Measurements from ENCODE around the gene SELENON.
A peak's percentile ranks its signal among the peaks of the same experiment; 100 is the strongest.
"Not testable (repeated sequence)": the region's sequence is repeated elsewhere in the genome, so short reads cannot be mapped to it uniquely, and the experiment has no call there.

Gene SELENON

GRCh38 chr1:25831569-25832196, 31.7 kb downstream of the SELENON start:
- DNase-seq (ENCODE audit: low read depth), result no peak

- no peak for DNase-seq (ENCODE audit: low read depth)
Measured at GRCh38 chr1:25832336-25833037, 32.5 kb downstream of the SELENON start.

- DNase-seq (ENCODE audit: low read depth), result no peak
Measured at GRCh38 chr1:25833158-25833557, 33.2 kb downstream of the SELENON start.

- DNase-seq (ENCODE audit: low read depth), result no peak
Measured at GRCh38 chr1:25834894-25835293, 34.9 kb downstream of the SELENON start.

GRCh38 chr1:25836695-25837094, 36.7 kb downstream of the SELENON start:
- no peak for DNase-seq (ENCODE audit: low read depth)

GRCh38 chr1:25837262-25837875, 37.4 kb downstream of the SELENON start:
- DNase-seq (ENCODE audit: low read depth), result no peak

- not testable (repeated sequence) for DNase-seq (ENCODE audit: low read depth)
Measured at GRCh38 chr1:25839808-25840207, 39.8 kb downstream of the SELENON start.

- DNase-seq (ENCODE audit: low read depth), result no peak
Measured at GRCh38 chr1:25843483-25843882, 43.5 kb downstream of the SELENON start.

- no peak for DNase-seq (ENCODE audit: low read depth)
Measured at GRCh38 chr1:25844536-25845337, 44.7 kb downstream of the SELENON start.

GRCh38 chr1:25845664-25846063, 45.7 kb downstream of the SELENON start:
- DNase-seq (ENCODE audit: low read depth), result no peak

GRCh38 chr1:25847929-25848328, 47.9 kb downstream of the SELENON start:
- DNase-seq (ENCODE audit: low read depth), result no peak

GRCh38 chr1:25848531-25848930, 48.5 kb downstream of the SELENON start:
- DNase-seq (ENCODE audit: low read depth), result no peak

GRCh38 chr1:25854554-25854953, 54.6 kb downstream of the SELENON start:
- DNase-seq (ENCODE audit: low read depth), result no peak

GRCh38 chr1:25856856-25857255, 56.9 kb downstream of the SELENON start:
- DNase-seq (ENCODE audit: low read depth), result no peak

GRCh38 chr1:25858494-25858893, 58.5 kb downstream of the SELENON start:
- DNase-seq (ENCODE audit: low read depth), result no peak

GRCh38 chr1:25858906-25859789, 59.2 kb downstream of the SELENON start, which contains the start of gene AUNIP:
Gene AUNIP (minus strand): TSS chr1:25859457. CDS start chr1:25859357, 100 bp downstream.
- peak; percentile 87 for DNase-seq (ENCODE audit: low read depth)

GRCh38 chr1:25861316-25862286, 61.6 kb downstream of the SELENON start:
- DNase-seq (ENCODE audit: low read depth), result no peak

GRCh38 chr1:25862785-25863485, 62.9 kb downstream of the SELENON start:
- no peak for DNase-seq (ENCODE audit: low read depth)

- DNase-seq (ENCODE audit: low read depth), result no peak
Measured at GRCh38 chr1:25863486-25864262, 63.7 kb downstream of the SELENON start.
